NCI-H1436 (cell line): Measurements from ENCODE around the gene TSPY3.
"Not testable (repeated sequence)": the region's sequence is repeated elsewhere in the genome, so short reads cannot be mapped to it uniquely, and the experiment has no call there.

Source experiments
- DNase-seq: peaks from one replicate; lab custom pipeline; 2025; lab: John Stamatoyannopoulos, UW

TSPY3 gene

GRCh38 chrY:9398121-9398520 lies at the start of gene TSPY3:
TSS of gene TSPY3 (plus strand) at chrY:9398421. CDS start at chrY:9398467, 46 bp downstream.
- DNase-seq: not testable (repeated sequence)

GRCh38 chrY:9357497-9357896 lies 40.7 kb upstream of the TSPY3 start, which contains the start of gene TSPY8:
TSS of gene TSPY8 (plus strand) at chrY:9357797. CDS start at chrY:9357843, 46 bp downstream.
- not testable (repeated sequence) for DNase-seq

GRCh38 chrY:9396527-9396926 lies 1.7 kb upstream of the TSPY3 start:
- DNase-seq: not testable (repeated sequence)
